Femur (tissue), 1 donor: ENCODE results near the gene MKRN1.
"Not testable (repeated sequence)": the region's sequence is repeated elsewhere in the genome, so short reads cannot be mapped to it uniquely, and the experiment has no call there.

ENCODE experiments used
- DNase-seq: peaks from one replicate; pipeline ENCODE4 v3.0.0-alpha.2; 2017

The MKRN1 gene

DNA sequence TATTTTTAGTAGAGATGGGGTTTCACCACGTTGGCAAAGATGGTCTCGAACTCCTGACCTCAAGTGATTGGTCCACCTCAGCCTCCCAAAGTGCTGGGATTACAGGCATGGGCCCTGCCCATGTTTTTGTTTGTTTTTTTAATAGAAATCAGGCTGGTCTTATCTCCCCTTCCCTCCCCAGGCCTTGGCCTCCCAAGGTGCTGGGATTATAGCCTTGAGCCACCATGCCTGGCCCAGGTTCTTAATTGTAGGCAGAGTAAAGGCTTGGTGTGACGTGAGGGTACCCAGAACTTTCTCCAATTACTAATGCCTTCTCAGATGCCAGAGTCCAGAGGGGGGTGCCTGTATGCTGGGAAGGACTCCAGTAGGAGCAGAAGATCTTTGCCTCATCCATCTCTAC, 5.2 kb upstream of the MKRN1 start:
- no peak for DNase-seq

DNA sequence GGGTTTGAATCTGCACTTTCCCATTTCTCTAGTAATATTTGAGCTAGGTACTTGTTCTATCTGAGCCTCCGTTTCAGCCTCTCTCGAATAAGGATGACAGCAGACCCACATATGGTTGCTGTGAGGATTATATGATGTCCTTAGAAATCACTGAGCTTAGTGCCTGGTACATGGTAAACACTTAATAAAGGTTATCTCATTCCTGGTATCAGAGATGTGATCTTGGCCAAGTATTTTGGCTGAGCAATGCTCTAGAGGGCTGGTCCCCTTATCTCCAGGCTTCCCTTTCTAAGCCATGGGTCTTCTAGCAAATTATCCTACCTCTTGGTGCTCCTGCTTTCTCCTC, 407 bp upstream of the MKRN1 start:
- DNase-seq = no peak

DNA sequence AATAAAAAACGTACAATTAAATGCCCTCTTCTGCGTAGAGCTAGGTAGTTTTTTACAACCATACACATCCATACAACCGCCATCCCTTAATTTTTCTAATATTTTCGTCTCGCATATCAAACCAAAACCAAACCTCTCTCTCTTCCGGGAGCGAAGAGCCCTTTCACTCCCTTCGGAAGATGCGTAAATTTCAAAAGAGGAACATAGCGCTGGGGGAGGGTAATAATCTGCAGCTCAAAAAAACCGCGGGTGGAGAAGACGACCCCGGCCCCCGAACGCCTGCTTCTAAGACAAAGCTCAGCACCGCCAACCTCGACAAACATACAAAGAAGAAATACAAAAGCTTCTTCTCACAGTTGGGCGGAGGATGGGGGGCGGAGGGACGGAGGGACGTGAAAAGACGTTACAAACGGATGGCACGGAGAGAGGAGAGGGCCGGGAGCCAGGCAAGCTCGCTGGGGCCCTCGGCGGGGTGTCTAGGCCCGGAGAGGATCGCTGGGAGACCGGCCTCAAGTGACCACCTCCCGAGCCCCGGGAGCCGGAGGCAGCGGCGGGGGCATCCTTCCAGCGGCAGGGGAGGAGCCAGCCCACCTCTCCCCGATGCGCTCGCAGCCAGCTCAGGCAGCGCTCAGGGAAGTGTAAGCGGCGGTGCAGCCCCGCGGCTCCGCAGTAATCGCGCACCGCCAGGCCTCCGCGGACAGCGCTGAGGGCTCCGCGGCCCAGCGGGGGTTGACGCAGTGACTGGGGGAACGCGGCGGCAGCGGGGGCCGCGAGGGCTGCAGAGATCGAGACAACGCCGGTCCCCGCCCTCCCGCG, 851 bp downstream of the MKRN1 start:
- DNase-seq = peak; percentile 58

DNA sequence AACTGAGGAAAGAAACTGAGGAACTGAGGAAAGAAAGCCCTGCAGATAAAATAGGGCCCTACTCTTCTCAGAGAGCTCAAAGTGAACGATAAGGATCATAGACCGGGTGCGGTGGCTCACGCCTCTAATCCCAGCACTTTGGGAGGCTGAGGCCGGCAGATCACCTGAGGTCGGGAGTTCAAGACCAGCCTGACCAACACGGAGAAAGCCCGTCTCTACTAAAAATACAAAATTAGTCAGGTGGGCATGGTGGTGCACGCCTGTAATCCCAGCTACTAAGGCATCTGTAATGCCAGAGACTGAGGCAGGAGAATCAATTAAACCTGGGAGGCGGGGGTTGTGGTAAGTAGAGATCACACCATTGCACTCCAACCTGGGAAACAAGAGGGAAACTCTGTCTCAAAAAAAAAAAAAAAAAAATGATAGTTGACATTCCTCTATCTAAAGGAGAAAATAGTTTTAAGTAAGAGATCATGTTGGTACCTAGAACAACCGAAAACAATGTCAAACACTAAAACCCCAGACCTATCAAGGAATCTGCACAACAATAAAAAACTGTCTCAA, 2.5 kb downstream of the MKRN1 start:
- no peak for DNase-seq

DNA sequence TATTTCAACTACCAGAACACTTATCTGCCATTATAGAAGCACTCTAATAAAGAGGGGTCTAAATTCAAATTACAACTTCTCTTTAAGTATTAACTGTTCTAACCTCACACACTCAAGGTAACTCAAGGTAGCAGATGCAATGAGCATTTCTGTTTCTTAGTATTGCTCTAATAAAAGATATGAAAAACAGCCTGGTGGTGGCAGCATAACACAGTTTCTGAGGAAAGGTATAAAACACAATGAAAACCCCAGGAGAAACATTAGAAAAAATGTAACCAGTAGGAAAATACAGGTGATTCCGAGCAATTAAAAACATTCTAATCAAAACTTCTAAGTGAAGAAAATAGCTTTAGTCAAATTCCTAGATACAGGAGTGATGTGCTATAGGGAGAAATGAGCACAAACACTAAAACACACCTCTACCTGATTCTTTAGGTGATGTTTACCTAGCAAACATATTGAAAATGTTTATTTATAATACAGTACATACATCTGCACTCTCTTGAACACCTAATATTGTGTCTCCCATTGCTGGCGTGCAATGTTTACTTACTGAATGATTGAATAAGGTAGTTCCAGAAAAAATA, 3.5 kb downstream of the MKRN1 start:
- no peak for DNase-seq

DNA sequence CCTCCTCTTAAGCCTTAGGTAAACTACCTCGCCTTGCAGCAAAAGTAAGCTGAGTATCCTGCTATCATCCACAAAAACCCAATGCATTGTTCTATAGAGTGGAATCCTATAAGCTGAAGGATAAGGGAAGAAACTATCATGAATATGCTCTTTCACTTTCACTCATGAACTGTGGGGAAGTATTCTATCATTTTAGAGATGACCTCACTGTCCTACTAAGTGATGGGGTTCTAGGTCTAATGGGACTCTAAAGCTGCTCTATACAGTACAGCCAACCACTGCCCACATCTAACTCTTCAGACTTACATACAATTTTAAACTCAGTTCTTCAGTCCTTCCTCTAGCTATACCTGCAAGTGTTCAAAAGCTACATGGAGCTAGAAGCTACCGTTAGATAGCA, 16.2 kb downstream of the MKRN1 start:
- DNase-seq = no peak

DNA sequence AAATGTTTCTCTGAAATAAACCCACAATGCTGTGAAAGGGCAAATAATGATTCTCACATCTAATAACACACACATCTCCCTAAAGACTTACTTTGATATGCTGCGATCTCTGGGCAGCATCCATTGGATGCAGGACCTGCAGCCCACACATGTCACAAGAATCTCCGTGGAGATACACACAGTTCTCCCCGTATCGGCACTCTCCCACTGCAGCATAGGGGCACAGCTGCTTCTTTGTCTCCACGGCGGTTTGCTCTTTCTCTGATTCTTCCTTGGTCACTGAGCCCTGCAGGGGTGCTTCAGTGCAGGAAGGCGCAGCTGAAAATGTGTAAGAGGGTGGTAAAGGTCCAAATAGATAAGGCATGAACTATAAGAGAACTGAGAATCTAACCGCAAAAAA, 20.4 kb downstream of the MKRN1 start:
- no peak for DNase-seq

DNA sequence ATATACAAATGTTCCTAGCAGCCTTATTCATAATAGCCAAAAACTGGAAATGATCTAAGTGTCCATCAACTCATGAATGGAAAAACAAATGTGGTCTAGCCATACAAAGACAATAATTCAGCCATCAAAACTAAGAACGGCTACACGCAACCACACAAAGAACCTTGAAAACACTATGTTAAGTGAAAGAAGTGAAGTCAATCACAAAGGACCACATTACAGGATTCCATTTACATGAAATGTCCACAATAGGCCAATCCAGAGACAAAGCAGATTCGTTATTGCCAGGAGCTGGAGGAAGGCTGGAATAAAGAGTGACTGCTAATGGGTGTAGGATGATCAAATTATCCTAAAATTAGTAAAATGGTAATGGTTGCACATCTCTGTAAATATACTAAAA, 21.1 kb downstream of the MKRN1 start:
- no peak for DNase-seq

DNA sequence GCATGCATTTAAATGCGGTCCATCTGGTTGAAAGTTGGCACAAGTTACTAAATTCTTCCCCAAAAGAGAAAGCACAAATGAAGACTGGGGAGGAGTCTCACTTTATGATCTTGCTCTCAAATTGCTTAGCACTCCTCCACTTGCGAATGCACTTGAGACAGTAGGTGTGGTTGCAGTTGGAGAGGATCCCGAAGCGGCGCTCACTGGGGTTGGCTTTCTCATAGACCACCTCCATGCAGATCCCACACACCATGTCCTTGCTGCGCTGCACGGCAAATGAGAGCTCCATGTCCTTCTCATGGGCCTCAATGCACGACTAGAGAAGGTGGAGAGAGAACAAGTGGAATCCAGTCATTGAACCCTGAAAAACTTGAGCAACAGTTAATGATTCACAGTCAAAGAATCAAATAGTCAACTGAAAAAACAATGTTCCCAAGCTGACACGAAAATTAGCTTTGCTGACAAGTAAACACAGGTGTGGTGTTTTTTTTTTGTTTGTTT, 22.7 kb downstream of the MKRN1 start:
- DNase-seq = no peak

DNA sequence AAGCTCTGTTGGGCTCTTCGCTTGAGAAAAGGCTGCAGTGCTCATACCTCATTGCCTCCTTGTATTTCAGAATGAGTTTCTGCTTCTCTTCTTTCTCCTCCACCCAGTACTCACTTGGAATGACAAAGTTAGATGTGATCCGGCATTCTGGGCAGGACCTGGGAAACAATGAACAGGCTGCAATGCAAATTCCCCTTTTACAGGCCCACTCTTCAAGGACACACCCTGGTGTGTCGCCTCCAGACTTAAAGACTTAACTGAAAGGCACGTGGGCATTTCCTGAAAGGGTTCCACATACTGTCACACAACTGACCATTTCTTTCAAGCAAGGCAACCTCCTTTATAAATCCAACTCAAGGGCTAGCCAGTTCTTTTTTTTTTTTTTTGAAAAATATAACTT, 23.6 kb downstream of the MKRN1 start:
- DNase-seq = no peak

DNA sequence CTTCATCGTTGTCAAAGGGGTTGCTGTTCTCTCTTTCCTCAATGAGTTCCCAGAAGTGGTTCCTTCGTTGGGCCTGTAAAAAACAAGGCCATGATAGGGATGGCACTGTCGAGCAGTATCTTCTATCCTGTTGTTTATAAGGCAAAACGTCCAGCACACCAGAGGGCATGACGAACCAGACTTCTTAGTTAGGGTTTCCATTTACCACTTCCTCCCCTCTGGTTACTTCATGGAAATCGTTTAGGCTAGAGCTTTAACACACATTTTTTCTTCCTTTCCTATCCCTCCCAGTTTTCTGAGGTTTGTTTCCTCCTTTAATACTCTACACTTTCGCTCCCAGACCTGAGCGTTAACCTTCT, 24.7 kb downstream of the MKRN1 start:
- no peak for DNase-seq

DNA sequence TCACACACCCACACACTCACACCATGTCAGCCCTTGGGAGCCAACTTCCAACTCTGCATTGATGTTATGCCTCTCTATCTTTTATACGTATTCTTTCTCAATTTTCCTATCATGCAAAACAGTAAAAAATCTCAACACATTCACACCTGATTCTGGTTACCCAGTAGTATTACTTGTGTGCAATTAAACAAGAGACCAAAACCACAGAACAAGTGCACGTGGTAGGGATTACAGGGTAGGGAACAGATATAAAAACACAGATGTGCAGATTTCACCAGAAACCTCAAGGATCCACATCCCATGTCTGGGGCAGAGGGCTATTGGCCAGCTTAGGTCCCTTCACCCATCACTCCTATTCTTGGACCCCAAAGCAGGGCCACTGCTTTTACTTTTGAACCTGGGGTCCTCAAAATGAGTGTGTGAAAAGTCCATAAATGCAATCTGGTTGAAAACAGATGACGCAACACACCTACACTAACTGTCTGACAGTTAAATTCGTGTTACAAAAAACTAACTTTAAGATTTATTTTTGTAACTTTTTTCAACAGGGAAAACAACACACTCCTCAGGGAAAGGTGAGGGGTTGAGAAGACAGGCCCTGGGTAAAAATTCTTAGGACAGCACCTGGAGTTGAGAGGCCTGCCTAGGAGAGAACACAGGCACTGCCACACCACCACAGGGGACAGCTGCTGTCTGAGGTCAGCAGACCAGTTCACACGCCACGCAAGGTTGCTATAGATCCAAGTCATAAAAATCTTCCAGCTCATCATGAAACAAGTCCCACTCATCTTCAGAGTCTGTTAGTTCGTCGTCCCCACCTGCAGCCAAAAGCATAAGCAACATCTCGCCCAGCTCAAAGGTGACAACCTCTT, 25.3 kb downstream of the MKRN1 start:
- not testable (repeated sequence) for DNase-seq

DNA sequence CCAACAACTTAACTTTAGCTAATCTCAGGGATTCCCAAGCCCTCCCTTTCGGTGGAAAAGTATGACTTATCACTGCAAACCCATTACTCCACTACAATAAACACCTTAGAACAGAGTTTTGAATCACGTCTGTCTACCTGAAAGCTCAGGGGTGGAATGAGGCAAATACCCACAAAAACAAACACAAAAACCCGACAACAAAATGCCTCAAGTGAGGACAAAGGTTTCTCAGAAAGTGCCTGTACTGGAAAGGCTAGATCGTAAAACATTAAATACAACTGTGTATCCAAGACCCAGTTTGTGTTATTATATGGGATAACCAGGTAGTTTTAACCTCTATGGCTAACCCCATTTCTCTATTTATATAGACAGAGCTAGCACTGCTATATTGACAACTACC, 26.0 kb downstream of the MKRN1 start:
- DNase-seq = no peak

DNA sequence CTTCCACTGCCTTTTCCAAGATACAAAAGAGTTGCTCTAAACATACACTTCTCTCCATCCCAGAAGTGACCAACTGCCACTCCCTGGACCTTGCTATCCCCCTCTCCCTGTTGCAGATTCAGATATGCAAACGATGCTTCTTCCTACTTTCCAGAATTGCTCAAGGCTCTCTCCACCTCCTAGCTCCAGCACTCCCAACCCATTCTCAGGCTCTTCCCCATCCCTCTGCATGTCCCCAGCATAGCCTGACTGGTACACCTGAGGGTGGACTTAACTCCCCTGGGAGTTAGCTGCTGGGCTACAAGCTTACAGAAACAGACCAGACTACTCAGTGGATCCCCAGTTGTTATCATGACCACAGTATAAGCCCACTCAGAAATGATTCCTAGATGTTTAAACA, 27.6 kb downstream of the MKRN1 start:
- no peak for DNase-seq

DNA sequence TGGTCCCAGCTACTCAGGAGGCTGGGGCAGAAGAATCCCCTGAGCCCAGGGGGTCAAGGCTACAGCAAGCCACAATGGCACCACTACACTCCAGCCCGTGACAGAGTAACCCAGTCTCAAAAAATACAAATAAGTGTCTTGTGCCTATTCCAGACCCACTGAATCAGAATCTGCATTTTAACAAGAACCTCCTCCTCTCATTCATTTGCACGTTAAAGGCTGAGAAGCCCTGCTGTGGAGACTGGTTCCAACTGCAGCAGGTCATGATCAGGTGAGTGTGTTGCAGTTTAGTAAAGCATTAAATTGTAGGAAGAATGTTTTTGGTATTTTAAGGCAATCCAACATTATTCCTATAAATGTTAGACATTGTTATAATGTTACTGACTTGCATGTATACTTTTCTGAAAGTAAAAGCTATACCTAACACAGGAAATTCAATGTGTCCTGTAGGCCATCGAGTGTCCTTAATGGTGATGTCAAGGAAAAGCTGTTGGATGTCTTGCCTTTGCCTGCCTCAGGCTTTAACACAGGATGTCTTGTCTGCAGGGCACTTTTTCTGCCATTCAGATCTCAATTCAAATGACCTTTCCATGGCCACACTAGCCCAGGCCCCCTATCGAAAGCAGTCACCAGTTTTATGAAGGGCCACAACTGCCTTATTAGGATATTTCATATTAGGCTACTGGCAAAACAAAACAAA, 30.4 kb downstream of the MKRN1 start:
- no peak for DNase-seq

DNA sequence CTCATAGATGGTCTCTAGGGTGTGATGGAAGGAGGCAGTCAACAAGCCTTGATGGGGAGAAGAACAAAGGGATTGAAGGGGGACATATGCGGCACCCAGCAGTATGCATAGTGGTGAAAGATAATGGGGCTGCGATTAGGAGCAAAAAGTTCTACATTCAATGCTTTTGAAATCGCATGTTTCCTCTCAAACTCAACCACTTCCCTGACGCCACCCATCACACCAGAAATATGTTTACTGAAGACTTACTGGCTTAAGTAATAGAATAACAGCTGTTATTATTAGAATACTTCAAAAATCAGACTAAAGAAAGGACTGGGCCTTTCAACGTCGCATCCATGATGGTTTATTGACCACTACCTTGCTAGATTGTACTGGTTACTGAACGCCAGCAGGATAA, 31.5 kb downstream of the MKRN1 start:
- no peak for DNase-seq

DNA sequence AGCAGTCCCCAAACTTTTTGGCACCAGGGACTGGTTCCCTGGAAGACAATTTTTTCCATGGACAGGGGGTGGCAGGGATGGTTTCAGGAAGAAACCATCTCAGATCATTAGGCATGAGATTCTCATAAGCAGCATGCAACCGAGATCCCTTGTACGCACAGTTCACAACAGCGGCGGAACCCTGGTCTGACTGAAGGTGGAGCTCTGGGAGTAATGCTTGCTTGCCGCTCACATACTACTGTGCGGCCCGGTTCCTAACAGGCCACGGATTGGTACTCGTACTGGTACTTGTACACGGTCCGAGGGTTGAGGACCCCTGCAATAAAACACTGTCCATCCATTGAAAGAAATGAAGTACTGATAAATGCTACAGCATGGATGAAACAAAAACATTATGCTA, 32.8 kb downstream of the MKRN1 start:
- no peak for DNase-seq

DNA sequence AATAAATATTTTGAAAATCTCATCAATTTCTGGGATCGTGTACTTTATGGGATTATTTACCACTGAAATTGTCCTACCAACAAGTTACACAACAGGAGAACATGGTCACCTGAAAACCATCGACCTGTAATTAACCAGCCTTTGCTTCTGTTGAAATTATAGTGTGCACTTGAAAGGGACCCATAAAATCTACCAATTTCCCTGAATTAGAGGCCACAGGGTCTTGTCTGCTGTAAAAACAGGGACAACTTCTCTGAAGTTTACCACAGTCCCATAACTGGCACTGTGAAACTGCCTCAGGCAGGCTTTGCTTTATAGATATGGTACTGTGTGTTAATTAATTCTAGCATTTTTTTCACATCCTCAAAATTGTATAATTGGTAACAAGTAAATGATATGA, 37.8 kb downstream of the MKRN1 start:
- no peak for DNase-seq

DNA sequence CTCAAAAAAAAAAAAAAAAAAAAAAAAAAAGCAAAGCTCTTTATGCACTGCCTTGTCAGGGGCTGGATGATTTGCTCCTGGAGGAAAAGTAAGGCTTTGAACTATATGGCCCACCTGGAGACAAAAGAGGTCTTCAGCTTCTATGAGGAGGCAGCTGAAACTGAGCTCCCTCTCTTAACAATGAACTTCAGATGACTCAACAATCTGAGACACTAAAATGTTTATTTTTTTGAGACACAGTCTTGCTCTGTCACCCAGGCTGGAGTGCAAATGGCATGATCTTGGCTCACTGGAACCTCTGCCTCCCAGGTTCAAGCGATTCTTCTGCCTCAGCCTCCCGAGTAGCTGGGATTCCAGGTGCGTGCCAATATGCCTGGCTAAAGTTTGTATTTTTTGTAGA, 38.7 kb downstream of the MKRN1 start:
- no peak for DNase-seq

DNA sequence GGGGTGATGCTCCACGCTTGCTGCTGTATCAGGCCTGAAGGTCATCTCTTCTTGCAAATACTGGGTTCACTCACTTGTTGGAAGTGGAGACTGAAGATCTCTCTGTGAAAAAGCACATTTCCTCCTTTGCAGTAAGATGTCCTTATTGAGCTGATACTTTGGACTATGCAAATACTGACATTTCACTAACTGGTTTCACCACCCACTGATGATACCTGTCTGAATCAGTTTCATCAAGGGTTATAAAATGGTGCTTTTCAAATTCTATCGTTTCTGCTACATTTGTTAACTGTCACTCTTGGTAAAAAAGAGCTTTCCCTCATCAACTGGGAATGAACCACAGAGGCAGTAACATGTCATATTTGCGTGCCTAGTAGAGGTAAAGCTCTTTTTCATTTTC, 39.9 kb downstream of the MKRN1 start:
- no peak for DNase-seq

DNA sequence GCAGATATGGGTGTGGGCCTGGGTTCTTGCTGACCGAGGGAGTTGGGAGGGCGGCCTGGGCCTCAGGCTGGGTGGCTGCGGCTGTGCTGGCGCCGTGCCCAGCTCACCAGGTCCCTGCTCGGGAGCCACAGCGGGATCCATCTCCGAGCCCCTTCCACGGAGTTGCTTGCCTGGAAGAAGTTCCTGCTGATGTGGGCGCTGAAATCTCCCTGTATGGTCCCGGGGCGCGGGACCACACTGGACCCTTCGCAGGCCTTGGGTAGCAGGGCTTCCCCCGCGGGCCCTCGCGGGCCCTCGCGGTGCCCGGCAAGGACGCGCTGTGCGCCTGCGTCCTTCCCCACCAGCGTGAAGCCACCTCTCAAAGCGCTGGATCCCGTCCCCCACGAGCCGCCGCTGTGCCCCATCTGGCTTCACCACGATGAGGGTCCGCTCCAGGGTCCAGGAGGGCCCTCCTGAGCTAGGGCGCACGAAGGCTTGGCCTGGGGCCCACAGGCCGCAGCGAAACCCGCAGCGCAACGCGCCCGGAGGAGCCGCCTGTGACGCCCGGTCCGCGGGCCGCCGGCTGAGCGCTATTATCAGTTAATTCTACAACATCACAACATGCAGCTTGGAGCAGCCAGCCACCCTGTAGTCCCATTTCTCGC, 43.9 kb downstream of the MKRN1 start:
- no peak for DNase-seq

DNA sequence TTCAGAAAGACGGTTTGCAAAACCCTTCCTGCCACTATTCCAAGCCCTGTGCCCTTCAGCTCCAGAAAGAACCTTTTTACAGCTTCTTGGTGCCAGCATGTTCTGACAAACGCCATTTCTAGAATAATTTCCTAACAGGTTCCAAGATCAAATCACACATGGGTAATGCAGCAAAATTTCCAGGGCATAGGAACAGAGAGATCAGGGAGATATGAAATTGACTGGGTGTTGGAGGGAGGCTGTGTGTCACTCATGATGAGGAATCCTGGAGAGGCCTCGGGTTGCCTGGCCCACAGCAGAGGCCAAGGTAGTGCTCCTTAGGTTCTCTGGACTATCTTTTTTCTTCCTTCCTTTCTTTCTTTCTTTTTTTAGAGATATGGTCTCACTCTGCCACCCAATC, 45.9 kb downstream of the MKRN1 start:
- no peak for DNase-seq
